Left cardiac atrium (tissue), 4 donors: Measurements from ENCODE around the gene CAPN5. TPM values are rescaled to one million over a fixed set of nuclear protein-coding genes. Genes with fewer than 3 reads are reported as not detected.
A peak's percentile ranks its signal among the peaks of the same experiment; 100 is the strongest.
"Not testable (repeated sequence)": the region's sequence is repeated elsewhere in the genome, so short reads cannot be mapped to it uniquely, and the experiment has no call there.

Experiments
- ATAC-seq, 2 donors: fragments of 200-7000 bp; cut with Tn5 transposase; one replicate each; pipeline ENCODE4 v1.9.1; 2020; ENCODE audit warnings: mild to moderate bottlenecking in 2 of 2, moderate library complexity in 2 of 2
- DNase-seq: peaks from one replicate; pipeline ENCODE4 v3.0.0-alpha.2; 2020
- intact Hi-C, 2 donors: fragments of 100-400 bp; cut with DNase I; formaldehyde crosslinking; loops; one replicate each; pipeline versions ENCODE4 v1.14.1 to v1.15.1; 2022 to 2023
- total RNA-seq, 2 donors: library from RNA; stranded (reverse); fragmentation: NEBNext Ultra II Directional; extraction: Animal tissue kit (Norgen Biotek cat#: 25700); gene quantifications; one replicate each; pipeline ENCODE4 v1.2.1, GENCODE V29; 2021
- donor health status: DM: no; HTN: yes; CAD: no.
- donor health status: DM: no; HTN: yes; CAD: no; lungs with severe emphysema.
- donor health status: DM: yes; HTN: yes; CAD: no.
- donor health status: Dilated cardiomyopathy.

The CAPN5 gene
- total RNA-seq, 2 donors from 2014 or later: 5.6 to 5.9 TPM

DNA sequence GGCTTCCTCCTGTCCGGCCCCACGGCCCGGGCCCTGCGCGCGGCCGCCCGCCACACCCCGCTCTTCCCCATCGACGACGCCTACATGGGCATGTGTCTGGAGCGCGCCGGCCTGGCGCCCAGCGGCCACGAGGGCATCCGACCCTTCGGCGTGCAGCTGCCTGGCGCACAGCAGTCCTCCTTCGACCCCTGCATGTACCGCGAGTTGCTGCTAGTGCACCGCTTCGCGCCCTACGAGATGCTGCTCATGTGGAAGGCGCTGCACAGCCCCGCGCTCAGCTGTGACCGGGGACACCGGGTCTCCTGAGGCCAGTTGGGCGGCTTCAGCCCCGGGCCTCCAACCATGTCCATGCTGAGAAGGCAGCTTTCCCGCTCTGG lies 26.4 kb upstream of the CAPN5 start:
- intact Hi-C loops: no loop called here
- DNase-seq (no peak), ATAC-seq (no peak)

DNA sequence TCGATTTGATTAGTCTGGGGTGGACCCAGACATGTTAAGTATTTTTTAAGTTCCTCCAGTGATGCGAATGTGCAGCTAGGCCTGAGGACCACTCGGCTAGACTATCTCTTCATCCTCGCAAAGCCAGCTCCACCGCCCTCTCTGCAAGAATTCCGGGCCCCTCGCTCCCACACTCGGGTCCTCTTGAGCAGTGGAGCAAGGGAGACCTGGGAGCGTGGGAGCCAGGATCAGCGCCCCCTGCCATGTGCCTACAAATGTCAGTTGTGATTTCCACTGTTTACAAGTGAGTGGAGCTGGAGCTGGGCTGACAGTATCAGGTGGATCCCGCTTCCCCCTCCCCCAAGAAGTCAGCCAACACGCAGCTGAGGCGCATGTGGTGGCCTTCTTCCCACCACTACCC lies 25.9 kb upstream of the CAPN5 start:
- DNase-seq (no peak), ATAC-seq (no peak)
- intact Hi-C loops: no loop called here

DNA sequence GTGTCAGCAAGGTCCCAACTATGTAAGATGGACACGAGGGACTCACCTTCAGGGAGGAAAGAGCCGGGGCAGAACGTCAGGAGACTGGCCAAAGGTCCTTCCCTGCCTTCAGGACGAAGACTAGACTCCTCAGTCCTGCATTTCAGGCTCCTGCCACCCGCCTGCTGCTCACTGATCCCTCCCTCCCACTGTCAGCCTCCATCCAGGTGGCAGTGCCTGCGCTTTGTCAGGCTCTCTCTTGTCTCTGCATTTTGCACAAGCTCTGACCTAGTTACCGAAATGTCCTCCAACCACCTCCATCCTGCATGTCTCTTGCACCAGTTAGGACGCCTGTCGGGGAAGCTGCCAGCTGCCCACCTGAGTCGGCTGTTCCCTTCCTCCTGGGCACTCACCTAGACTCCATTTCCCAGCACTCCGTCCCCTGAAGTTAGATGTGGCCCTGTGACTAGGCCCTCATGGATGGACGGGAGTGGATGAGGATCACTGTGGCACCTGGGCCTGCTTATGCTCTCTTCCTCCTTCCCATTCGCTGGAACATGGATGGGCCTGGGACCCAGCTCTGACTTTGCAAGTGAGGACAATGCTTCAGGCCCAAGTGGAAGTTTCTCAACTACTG lies 24.6 kb upstream of the CAPN5 start:
- DNase-seq (no peak), ATAC-seq (no peak)
- intact Hi-C loops: no loop called here

DNA sequence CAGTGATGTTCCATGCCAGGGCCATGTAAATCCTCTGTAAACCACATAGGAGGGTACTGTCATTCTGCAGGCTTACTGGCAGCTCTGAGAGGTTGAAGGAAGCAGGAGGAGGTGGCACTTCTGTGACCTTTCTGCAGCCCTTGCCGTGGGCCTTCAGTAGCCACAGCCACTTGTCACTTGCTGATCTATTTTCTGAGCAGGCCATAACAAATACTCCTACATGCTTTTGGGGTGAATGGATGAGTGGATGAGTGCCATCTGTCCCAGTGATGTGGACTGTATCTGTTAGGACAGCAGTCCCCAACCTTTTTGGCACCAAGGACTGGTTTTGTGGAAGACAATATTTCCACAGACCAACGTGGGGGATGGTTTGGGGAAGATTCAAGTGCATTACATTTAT lies 22.4 kb upstream of the CAPN5 start:
- no peak for DNase-seq
- ATAC-seq: no peak

DNA sequence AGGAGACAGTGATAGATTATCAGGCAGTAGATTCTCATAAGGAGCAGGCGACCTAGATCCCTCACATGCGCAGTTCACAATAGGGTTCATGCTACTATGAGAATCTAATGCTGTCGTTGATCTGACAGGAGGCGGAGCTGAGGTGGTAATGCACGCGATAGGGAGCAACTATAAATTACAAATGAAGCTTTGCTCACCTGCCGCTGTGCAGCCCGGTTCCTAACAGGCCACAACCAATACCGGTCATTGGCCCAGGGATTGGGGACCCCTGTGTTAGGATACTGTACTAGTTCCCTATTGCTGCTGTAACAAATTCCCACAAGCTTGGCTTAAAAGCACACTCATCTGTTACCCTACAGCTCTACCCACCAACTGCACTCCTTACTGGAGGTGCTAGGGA lies 21.9 kb upstream of the CAPN5 start:
- intact Hi-C loops: loop anchor here (5.0 kb wide), 2 partner anchors 47 to 142 kb away; no protein-coding TSS in a partner anchor
- DNase-seq (no peak), ATAC-seq (no peak)

More for the DNA sequence above, 22.4 kb upstream of the CAPN5 start:
- intact Hi-C loops: no loop called here

DNA sequence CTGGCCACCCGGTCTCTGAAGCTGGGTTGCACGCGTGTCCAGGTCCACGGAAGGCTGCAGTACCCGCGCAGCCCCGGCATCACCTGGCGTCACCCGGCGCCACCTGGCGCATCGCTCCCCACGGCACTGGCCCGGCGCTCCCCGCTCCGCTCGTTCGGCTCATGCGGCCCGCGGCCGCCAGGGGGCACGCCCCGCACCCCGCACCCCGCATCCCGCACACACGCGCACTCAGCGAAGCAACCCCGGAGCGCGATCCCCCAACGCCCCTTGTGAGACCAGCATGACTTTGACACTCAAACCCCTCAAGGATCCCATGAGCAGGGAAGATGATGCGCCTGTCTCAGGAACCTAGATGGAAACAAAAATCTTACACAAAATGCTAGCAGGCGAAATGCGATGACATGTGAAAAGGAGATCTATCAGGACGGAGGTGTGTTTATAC lies 20.7 kb upstream of the CAPN5 start:
- ATAC-seq: peak; percentile 12 to 37
- DNase-seq: no peak
- intact Hi-C loops: loop anchor here (5.0 kb wide), 2 partner anchors 46 to 141 kb away; no protein-coding TSS in a partner anchor

DNA sequence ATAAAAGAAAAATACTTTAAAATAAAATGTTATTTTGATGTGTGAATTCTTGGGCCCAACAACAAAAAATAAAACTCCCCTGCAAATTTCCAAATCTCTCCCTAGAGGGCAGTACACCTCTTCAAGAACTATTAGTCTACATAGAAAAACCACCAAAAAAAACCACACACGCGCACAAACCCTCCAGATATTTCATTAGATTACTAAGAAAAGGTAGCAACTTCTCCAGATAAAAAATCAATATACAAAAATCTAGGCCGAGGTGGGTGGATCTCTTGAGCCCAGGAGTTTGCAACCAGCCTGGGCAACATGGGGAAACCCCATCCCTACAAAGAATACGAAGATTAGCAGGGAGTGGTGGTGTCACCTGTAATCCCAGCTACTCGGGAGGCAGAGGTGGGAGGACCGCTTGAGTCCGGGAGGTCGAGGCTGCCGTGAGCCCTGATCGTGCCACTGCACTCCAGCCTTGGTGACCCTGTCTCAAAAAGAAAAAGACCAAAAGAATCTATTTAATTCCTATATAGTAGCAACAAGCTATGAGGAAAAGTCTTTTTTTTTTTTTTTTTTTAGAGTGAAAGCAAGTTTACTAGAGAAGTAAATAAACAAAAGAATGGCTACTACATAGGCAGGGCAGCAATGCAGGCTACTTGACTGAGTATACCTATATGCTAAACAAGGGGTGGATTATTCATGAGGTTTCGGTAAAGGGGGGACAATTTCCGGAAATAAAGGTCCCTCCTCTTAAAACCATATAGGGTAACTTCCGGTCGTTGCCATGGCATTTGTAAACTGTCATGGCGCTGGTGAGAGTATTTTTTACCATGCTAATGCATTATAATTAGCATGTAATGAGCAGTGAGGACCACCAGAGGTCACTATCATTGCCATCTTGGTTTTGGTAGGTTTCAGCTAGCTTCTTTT lies 19.5 kb upstream of the CAPN5 start:
- ATAC-seq (peak; percentile 95 to 96), DNase-seq (peak; percentile 74)

DNA sequence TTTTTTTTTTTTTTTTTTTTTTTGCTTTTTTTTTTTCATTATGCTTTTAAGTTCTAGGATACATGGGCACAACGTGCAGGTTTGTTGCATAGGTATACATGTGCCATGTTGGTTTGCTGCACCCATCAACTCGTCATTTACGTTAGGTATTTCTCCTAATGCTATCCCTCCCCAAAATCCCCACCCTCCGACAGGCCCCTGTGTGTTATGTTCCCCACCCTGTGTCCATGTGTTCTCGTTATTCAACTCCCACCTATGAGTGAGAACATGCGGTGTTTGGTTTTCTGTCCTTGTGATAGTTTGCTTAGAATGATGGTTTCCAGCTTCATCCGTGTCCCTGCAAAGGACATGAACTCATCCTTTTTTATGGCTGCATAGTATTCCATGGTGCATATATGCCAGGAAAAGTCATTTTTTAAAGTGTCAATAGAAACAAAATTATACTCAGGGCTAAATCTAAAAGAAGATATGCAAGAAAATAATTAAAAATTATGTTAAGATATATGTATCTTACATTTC lies 18.8 kb upstream of the CAPN5 start:
- intact Hi-C loops: loop anchor here (1.0 to 5.0 kb wide), 3 partner anchors 43 to 139 kb away; no protein-coding TSS in a partner anchor
- ATAC-seq, DNase-seq: not testable (repeated sequence)

More for the DNA sequence above, 19.5 kb upstream of the CAPN5 start:
- intact Hi-C loops: loop anchor here (1.0 to 5.0 kb wide), 3 partner anchors 44 to 140 kb away; no protein-coding TSS in a partner anchor

DNA sequence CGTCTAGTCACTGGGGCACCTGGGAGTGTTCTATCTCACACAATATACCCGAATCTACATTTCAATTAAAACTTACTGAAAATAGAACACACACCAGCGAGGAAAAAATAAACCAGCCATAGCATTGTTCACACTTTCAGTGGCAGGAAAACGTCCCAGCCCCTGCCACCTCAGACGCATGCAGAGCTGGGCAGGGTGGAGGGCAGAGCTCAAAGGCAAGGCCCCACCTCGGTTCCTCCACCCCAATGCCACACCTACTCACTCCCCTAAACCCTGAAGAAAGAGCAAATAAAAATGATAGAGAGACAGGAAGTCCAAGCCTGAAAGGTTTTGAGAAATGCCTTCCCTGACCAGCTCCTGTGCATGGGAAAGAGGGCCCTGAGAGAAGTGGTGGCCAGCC lies 17.7 kb upstream of the CAPN5 start:
- ATAC-seq (no peak), DNase-seq (no peak)
- intact Hi-C loops: loop anchor here (5.0 kb wide), 2 partner anchors 43 to 138 kb away; no protein-coding TSS in a partner anchor

DNA sequence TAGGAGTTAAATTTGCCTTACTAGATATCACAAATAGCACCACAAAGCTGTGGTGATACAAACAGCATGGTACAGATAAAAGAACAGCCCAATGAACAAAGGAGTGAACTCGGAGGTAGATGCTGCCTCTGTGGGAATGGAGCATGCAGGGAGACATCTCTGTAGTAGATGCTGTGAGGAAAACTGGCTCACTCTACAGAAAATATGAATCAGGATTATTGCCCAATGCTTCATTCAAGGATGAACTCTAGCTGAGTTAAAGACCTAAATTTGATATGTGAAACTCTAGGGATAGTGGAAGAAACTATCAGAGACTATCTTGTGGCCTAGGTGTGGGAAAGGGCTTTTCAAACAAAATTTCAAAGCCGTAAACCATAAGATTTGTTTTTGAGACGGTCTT lies 15.3 kb upstream of the CAPN5 start:
- intact Hi-C loops: no loop called here

DNA sequence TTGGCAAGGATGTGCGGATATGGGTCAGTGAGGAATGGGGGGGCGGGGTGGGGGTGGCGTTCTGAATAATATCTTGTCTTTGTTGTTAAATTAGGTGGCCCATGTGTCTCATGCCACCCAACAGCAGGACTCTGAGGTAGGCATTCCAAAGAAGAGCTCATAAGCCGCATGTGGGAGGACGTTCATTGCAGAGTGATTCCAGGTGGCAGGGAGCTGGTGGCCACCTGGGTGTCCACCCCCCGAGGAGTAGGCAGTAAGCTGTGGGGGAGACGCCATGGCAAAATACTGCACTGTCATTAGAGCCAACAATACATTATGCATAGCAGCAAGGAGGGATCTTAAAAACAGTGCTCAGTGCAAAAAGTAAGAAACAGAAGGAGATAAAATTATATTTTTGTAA lies 14.3 kb upstream of the CAPN5 start:
- intact Hi-C loops: no loop called here
- DNase-seq (no peak), ATAC-seq (no peak)

More for the DNA sequence above, 15.3 kb upstream of the CAPN5 start:
- DNase-seq (no peak), ATAC-seq (no peak)

DNA sequence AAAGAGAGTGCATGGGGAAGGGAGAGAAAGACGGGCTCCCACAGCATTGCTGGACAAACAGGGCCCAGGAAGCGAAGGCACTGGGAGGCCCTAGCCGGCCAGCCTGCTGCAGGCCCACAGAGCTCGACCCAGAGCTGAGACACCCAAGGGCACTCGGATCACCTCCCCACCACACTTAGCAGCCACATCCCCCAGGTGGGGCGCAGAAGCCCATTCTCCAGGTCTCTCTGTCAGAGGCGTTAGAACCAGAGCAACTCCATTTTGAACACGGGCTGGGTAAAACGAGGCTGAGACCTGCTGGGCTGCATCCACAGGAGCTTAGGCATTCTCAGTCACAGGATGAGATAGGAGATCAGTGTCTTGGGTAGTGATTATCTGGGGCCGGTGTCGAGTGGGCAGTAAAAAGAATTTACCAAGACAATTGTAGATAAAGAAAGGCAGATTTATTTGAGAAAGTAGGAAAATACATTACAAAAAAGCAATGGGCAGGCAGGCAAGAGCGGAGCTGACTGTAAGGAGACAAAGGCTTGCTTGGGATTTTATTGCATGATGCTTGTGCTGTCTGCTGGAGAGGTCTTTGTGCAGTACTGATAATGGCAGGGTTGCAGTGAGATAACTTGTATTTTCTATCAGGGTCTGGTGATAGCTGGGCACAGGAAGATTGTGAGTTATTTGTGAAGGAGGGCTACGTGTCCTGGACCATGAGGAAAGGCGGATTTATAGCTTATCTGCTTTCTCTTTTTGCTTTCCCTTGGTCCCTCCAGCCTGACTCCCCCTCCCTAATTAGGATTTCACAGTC lies 13.4 kb upstream of the CAPN5 start:
- ATAC-seq (no peak), DNase-seq (no peak)
- intact Hi-C loops: no loop called here

DNA sequence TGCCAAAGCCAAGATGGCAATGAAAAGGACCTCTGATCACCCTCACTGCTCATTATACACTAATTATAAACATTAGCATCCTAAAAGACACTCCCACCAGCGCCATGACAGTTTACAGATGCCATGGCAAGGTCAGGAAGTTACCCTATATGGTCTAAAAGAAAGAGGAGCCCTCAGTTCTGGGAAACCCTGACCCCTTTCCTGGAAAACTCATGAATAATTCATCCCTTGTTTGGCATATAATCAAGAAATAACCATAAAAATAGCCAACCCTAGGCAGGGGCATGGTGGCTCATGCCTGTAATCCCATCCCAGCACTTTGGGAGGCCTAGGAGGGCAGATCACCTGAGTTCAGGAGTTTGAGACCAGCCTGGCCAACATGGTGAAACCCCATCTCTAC lies 12.7 kb upstream of the CAPN5 start:
- intact Hi-C loops: no loop called here
- DNase-seq: no peak
- ATAC-seq: no peak

DNA sequence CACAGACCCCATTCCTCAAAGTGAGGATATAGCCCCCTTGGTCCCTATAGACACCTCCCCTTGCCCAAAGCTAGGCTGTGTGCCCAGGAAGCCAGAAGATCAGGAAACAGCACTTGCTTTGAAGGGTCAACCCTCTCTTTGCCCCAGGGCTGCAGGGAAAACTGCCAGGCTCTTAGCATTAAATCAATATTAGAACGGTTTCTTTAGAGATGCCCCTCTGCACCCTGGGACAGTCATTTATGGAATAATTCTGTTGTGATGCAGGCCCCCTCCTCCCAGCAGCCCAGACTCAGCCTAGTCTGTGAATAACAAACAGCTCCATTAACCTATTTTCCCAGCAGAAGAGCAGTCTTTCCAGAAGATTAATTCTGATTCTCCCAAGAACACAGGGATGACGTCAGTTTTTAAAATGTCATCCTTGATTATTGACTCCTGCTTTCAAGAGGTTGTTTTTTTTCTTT lies 11.6 kb upstream of the CAPN5 start:
- intact Hi-C loops: no loop called here
- DNase-seq (no peak), ATAC-seq (no peak)

DNA sequence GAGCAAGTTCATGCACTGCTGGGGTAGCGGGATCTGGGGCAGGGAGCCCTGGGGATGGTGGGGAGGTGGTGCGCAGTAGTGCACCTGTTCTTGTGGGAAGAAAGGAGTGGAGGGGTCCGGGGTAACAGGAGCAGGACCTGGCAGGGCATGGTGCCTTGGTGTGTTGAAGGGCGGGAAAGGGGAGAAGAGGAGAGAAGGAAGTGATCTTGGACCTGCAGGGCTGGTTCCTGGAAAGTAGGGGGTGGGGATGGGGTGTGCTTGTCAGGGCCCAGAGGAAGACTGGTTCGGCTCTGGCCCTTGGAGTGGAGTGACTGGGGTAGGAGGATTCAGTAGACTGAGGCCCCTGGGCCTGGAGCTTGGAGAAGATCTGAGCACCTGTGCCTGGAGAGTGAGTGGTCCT lies 10.9 kb upstream of the CAPN5 start:
- DNase-seq (no peak), ATAC-seq (no peak)
- intact Hi-C loops: no loop called here

DNA sequence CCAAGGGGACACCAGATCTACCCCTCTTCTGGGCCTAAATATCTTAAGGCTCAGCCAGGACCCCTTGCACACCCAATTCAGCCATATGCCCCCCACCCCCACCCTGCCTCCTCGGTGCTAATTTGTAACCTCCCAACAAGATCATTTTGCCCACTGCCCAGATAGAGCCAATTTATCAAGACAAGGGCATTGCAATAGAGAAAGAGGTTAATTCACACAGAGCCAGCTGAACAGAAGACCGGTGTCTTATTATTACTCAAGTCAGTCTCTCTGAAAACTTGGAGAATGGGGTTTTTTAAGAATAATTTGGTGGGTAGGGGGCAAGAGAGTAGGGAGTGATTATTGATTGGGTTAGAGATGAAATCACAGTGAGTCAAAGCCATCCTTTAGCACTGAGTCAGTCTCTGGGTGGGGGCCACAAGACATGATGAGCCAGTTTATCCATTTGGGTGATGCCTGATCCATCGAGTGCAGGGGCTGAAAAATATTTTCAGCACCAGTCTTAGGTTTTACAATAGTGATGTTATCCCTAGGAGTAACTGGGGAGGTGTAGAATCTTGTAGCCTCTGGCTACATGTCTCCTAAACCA lies 9.9 kb upstream of the CAPN5 start:
- intact Hi-C loops: no loop called here
- ATAC-seq (no peak), DNase-seq (no peak)

DNA sequence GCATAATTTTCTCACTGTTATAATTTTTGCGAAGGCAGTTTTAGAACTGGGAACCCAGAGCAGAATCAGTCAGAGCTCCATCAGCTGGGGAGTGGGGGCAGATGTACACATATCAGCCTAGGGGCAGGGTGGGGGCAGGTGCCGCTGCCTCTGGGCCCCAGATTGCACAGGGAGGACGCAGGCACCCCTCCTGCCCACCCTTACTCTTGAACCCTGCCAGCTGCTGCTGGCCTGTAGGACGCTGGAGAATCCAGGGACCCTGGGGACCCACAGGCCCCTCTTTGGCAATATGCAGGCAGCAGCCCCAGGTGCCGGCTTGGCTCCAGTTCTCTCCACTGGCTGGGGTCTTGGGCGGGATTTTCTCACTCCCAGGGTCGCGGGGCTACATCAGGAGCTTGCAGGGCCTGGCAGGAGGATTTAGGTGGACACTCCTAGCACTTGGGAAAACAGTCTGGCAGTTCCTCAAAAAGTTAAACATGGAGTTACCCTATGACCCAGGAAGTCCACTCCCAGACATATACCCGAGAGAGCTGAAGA lies 8.8 kb upstream of the CAPN5 start:
- intact Hi-C loops: no loop called here
- ATAC-seq (no peak), DNase-seq (no peak)

DNA sequence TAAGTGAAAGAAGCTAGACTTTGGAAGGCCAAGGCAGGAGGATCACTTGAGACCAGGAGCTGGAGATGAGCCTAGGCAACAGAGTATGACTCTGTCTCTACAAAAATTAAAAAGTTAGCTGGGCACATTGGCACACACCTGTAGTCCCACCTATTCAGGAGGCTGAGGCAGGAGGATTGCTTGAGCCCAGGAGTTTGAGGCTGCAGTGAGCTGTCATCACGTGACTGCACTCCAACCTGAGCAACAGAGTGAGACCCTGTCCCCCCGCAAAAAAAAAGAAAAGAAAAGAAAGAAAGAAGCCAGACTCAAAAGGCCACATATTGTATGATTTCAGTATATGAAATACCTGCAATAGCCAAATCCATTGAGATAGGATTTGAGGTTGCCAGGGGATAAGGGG lies 7.9 kb upstream of the CAPN5 start:
- no peak for ATAC-seq
- intact Hi-C loops: no loop called here
- no peak for DNase-seq

DNA sequence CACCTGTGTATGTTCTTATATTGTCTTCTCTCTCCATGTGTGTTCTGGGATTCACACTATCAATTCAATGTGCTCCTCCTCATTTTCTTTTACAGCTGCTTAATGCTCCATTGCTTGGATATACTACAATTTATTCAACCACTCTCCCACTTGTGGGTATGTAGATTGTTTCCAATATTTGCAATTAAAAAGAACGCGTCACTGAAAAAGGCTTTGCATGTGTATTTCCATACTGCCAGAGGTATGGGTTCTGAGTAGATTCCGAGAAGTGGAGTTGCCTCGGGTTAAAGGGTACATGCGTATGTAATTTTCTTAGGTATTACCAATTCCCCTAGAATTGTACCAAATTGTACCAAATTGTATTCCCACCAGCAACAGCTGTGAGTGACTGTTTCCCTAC lies 7.0 kb upstream of the CAPN5 start:
- ATAC-seq: no peak
- intact Hi-C loops: no loop called here
- no peak for DNase-seq
